Astrocyte (in vitro differentiated cells and primary cell): ENCODE data around the gene CCDC90B. TPM values are rescaled to one million over a fixed set of nuclear protein-coding genes. Genes with fewer than 3 reads are reported as not detected.

Experiments used
- DNase-seq: peaks from one replicate; pipeline ENCODE4 v3.0.0-alpha.2; 2010; ENCODE audit warnings: low read depth
- FAIRE-seq: peaks from 2 replicates; lab custom pipeline; 2011; peaks lifted over from hg19 to GRCh38; lab: Jason Lieb, UNC
- H2AFZ ChIP-seq: 2 replicates; pipeline ENCODE4 v1.6.0; 2012; ENCODE audit warnings: low read depth, low read length, inconsistent platforms
- H3K27ac ChIP-seq: 2 replicates; pipeline ENCODE4 v1.5.1; 2011; ENCODE audit warnings: low read depth, low read length, inconsistent platforms
- H3K27me3 ChIP-seq: 2 replicates; pipeline ENCODE4 v1.6.0; 2011; ENCODE audit warnings: low read length, inconsistent platforms; ENCODE audit not compliant: insufficient read depth
- H3K36me3 ChIP-seq: 2 replicates; pipeline ENCODE4 v1.5.1; 2011; ENCODE audit warnings: low read length, inconsistent platforms; ENCODE audit not compliant: insufficient read depth
- H3K4me1 ChIP-seq: 2 replicates; pipeline ENCODE4 v1.5.1; 2011; ENCODE audit warnings: low read length, inconsistent platforms; ENCODE audit not compliant: insufficient read depth
- H3K4me2 ChIP-seq: 2 replicates; pipeline ENCODE4 v1.6.0; 2012; ENCODE audit warnings: low read length, inconsistent platforms
- H3K4me3 ChIP-seq: 2 replicates; pipeline ENCODE4 v1.5.1; 2011; ENCODE audit warnings: low read depth, mild to moderate bottlenecking, low read length, inconsistent platforms; ENCODE audit not compliant: insufficient read depth
- H3K79me2 ChIP-seq: 2 replicates; pipeline ENCODE4 v1.6.0; 2012; ENCODE audit warnings: mild to moderate bottlenecking, low read length, inconsistent platforms; ENCODE audit not compliant: insufficient read depth
- H3K9ac ChIP-seq: 2 replicates; pipeline ENCODE4 v1.6.0; 2012; ENCODE audit warnings: mild to moderate bottlenecking, low read length, inconsistent platforms
- H3K9me3 ChIP-seq: 2 replicates; pipeline ENCODE4 v1.5.1; 2012; ENCODE audit warnings: low read depth, mild to moderate bottlenecking, low read length, inconsistent platforms; ENCODE audit not compliant: insufficient read depth
- H4K20me1 ChIP-seq: 2 replicates; pipeline ENCODE4 v1.6.0; 2012; ENCODE audit warnings: low read length, inconsistent platforms; ENCODE audit not compliant: insufficient read depth
- H3K27ac Mint-ChIP-seq: one replicate; pipeline ENCODE4 v1.8.0; 2021; ENCODE audit warnings: mild to moderate bottlenecking, mixed read lengths; ENCODE audit not compliant: unreplicated experiment
- H3K27me3 Mint-ChIP-seq: one replicate; pipeline ENCODE4 v1.8.0; 2021; ENCODE audit warnings: low read depth, mixed read lengths; ENCODE audit not compliant: unreplicated experiment
- H3K36me3 Mint-ChIP-seq: one replicate; pipeline ENCODE4 v1.8.0; 2021; ENCODE audit warnings: low read depth, mixed read lengths; ENCODE audit not compliant: unreplicated experiment
- H3K4me1 Mint-ChIP-seq: one replicate; pipeline ENCODE4 v1.8.0; 2021; ENCODE audit warnings: low read depth, mixed read lengths; ENCODE audit not compliant: unreplicated experiment
- H3K4me3 Mint-ChIP-seq: one replicate; pipeline ENCODE4 v1.8.0; 2021; ENCODE audit warnings: mild to moderate bottlenecking, moderate library complexity, mixed read lengths; ENCODE audit not compliant: unreplicated experiment
- H3K9me3 Mint-ChIP-seq: one replicate; pipeline ENCODE4 v1.8.0; 2021; ENCODE audit warnings: mild to moderate bottlenecking, mixed read lengths; ENCODE audit not compliant: unreplicated experiment
- CTCF ChIP-seq: IDR thresholded peaks from 2 replicates; pipeline ENCODE4 v1.5.1; 2011; ENCODE audit warnings: low read depth, mild to moderate bottlenecking, inconsistent platforms, low read length, moderate library complexity; ENCODE audit not compliant: insufficient read depth
- EZH2 ChIP-seq: IDR thresholded peaks from 2 replicates; pipeline ENCODE4 v1.6.1; 2012; ENCODE audit warnings: mild to moderate bottlenecking, low read length, inconsistent platforms; ENCODE audit not compliant: insufficient read depth
- total RNA-seq: library from RNA; stranded (reverse); gene quantifications from 2 replicates; pipeline ENCODE4 v1.2.1, GENCODE V29; 2021

CCDC90B gene
- total RNA-seq, 1 donor from 2014 or later: 67.5 TPM

GRCh38 chr11:83252941-83253340, 33.2 kb downstream of the CCDC90B start:
- no peak overlapping the region for H3K27ac ChIP-seq
- no peaks in the 10 kb centered on the region for H3K9me3 ChIP-seq
- H2AFZ ChIP-seq: no peak overlapping the region
- H4K20me1 ChIP-seq: no peaks in the 10 kb centered on the region
- TF ChIP-seq CTCF: no peak
- no peak for TF ChIP-seq EZH2
- Mint-ChIP-seq H3K27ac (no peak overlapping the region), H3K27me3 (no peaks in the 10 kb centered on the region), H3K4me3 (no peak overlapping the region), H3K36me3 (peaks cover 5% of the 10 kb centered on the region), H3K4me1 (peaks cover 19% of the 10 kb centered on the region), H3K9me3 (no peaks in the 10 kb centered on the region)
- H3K4me2 ChIP-seq: no peak overlapping the region
- no peak overlapping the region for H3K4me3 ChIP-seq
- peaks cover 9% of the 10 kb centered on the region for H3K4me1 ChIP-seq
- H3K9ac ChIP-seq: no peak overlapping the region
- peaks cover 7% of the 10 kb centered on the region for H3K36me3 ChIP-seq
- DNase-seq: no peak
- no peak for FAIRE-seq
- no peaks in the 10 kb centered on the region for H3K79me2 ChIP-seq
- no peaks in the 10 kb centered on the region for H3K27me3 ChIP-seq

DNA sequence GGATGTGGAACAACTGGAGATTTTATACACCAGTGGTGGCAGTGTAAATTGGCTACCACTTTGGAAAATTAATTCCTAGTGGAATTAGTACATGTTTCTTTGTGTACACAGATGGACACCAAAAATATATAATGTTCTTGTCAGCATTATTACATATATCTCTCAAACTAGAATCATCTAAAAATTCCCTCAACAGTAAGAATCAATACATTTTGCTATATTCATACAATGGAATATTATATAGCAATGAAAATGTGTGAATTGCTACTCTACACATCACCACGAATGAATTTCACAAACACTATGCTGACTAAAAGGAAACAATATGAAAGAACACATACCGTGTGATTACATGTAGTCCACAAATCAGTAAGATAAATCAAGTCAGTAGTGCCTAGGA, 33.9 kb downstream of the CCDC90B start:
- H3K27me3 ChIP-seq: no peaks in the 10 kb centered on the region
- FAIRE-seq: no peak

More for the DNA sequence above, 33.9 kb downstream of the CCDC90B start:
- no peak overlapping the region for H3K4me3 ChIP-seq
- no peaks in the 10 kb centered on the region for H3K9me3 ChIP-seq
- H3K9ac ChIP-seq: no peak overlapping the region
- Mint-ChIP-seq H3K27ac (no peak overlapping the region), H3K9me3 (no peaks in the 10 kb centered on the region), H3K4me3 (no peak overlapping the region), H3K4me1 (peaks cover 13% of the 10 kb centered on the region), H3K36me3 (peaks cover 5% of the 10 kb centered on the region), H3K27me3 (no peaks in the 10 kb centered on the region)
- no peak for DNase-seq
- H3K36me3 ChIP-seq: peaks cover 7% of the 10 kb centered on the region
- H4K20me1 ChIP-seq: no peaks in the 10 kb centered on the region
- peaks cover 3% of the 10 kb centered on the region for H3K4me1 ChIP-seq
- no peak overlapping the region for H2AFZ ChIP-seq
- no peak overlapping the region for H3K4me2 ChIP-seq
- TF ChIP-seq EZH2 (no peak), CTCF (no peak)
- no peaks in the 10 kb centered on the region for H3K79me2 ChIP-seq
- H3K27ac ChIP-seq: no peak overlapping the region
